HFF-Myc (cell line): Measurements from ENCODE around the gene MGAT5.
A peak's percentile ranks its signal among the peaks of the same experiment; 100 is the strongest.

ENCODE experiments used
- DNase-seq: peaks from one replicate; pipeline ENCODE4 v3.0.0-alpha.2; 2011; ENCODE audit warnings: low read depth; ENCODE audit errors: extremely low read depth
- H3K4me3 ChIP-seq: replicated peaks from 2 replicates; pipeline ENCODE4 v1.5.1; 2011; ENCODE audit warnings: low read depth, mild to moderate bottlenecking, control low read depth, low read length
- CTCF ChIP-seq: IDR thresholded peaks from 2 replicates; pipeline ENCODE4 v1.5.1; 2012; ENCODE audit warnings: mild to moderate bottlenecking, low read depth, low read length, control low read depth; ENCODE audit errors: missing control alignments

The MGAT5 gene

GRCh38 chr2:134220344-134220974, 33.4 kb upstream of the MGAT5 start:
- TF ChIP-seq CTCF: no peak
- H3K4me3 ChIP-seq: no peak overlapping the region
- DNase-seq: no peak

- TF ChIP-seq CTCF: no peak
- H3K4me3 ChIP-seq: no peak overlapping the region
- DNase-seq: no peak
Observed at GRCh38 chr2:134224005-134224404, 29.9 kb upstream of the MGAT5 start.

GRCh38 chr2:134225173-134225572, 28.7 kb upstream of the MGAT5 start:
- no peak overlapping the region for H3K4me3 ChIP-seq
- no peak for TF ChIP-seq CTCF
- no peak for DNase-seq

- no peak for TF ChIP-seq CTCF
- DNase-seq: no peak
- H3K4me3 ChIP-seq: no peak overlapping the region
Observed at GRCh38 chr2:134225841-134226240, 28.0 kb upstream of the MGAT5 start.

GRCh38 chr2:134226601-134227000, 27.3 kb upstream of the MGAT5 start:
- DNase-seq: no peak
- H3K4me3 ChIP-seq: no peak overlapping the region

GRCh38 chr2:134227666-134228065, 26.2 kb upstream of the MGAT5 start:
- no peak for DNase-seq
- TF ChIP-seq CTCF: no peak
- H3K4me3 ChIP-seq: no peak overlapping the region

More at GRCh38 chr2:134226601-134227000, 27.3 kb upstream of the MGAT5 start:
- TF ChIP-seq CTCF: no peak

- DNase-seq: no peak
- peak; percentile 70 for TF ChIP-seq CTCF
- no peak overlapping the region for H3K4me3 ChIP-seq
Observed at GRCh38 chr2:134228493-134228903, 25.4 kb upstream of the MGAT5 start.
